A673 (cell line): ENCODE measurements around the gene DIPK1C. TPM values are rescaled to one million over a fixed set of nuclear protein-coding genes. Genes with fewer than 3 reads are reported as not detected.

Source experiments
- BruUV-seq: library from RNA; stranded (reverse); fragments of 400-500 nt; replicated peaks from 2 replicates; lab custom pipeline; 2021; lab: Mats Ljungman, UMichigan
- CTCF ChIA-PET: fragments of 300-600 bp; sonication (Branson Sonifier 250); formaldehyde crosslinking; loops from one replicate; lab custom pipeline; 2022; ENCODE audit warnings: antibody characterized with exemption; lab: Charles Lee
- POLR2A ChIA-PET: fragments of 300-600 bp; sonication (Branson Sonifier 250); formaldehyde crosslinking; loops from one replicate; lab custom pipeline; 2022; ENCODE audit warnings: antibody characterized with exemption; ENCODE audit not compliant: low non-redundant PET; lab: Charles Lee
- DNase-seq: peaks from one replicate; pipeline ENCODE4 v3.0.0-alpha.2; 2015; ENCODE audit warnings: low spot score
- H3K27ac ChIP-seq: fragments of 200-600 bp; sonication (generic); 2 replicates; pipeline ENCODE4 v1.5.1; 2016; ENCODE audit warnings: mixed run types, low read depth, mild to moderate bottlenecking, mixed read lengths, antibody characterized with exemption, low read length; ENCODE audit not compliant: poor library complexity, severe bottlenecking
- H3K27me3 ChIP-seq: fragments of 200-600 bp; sonication (generic); replicated peaks from 2 replicates; pipeline ENCODE4 v1.6.1; 2017; ENCODE audit warnings: mixed run types, low read depth, mild to moderate bottlenecking, mixed read lengths, antibody characterized with exemption, low read length; ENCODE audit not compliant: insufficient read depth, poor library complexity
- H3K36me3 ChIP-seq: fragments of 200-600 bp; sonication (generic); 2 replicates; pipeline ENCODE4 v1.6.1; 2016; ENCODE audit warnings: mixed run types, mild to moderate bottlenecking, mixed read lengths, antibody characterized with exemption, low read length; ENCODE audit not compliant: insufficient read depth, poor library complexity, severe bottlenecking
- H3K4me1 ChIP-seq: fragments of 200-600 bp; sonication (generic); 2 replicates; pipeline ENCODE4 v1.6.1; 2017; ENCODE audit warnings: mixed run types, mild to moderate bottlenecking, mixed read lengths, antibody characterized with exemption, low read length; ENCODE audit not compliant: insufficient read depth, poor library complexity, severe bottlenecking
- H3K4me3 ChIP-seq: fragments of 200-600 bp; sonication (generic); 2 replicates; pipeline ENCODE4 v1.5.1; 2016; ENCODE audit warnings: low read depth, mixed run types, mild to moderate bottlenecking, mixed read lengths, low read length; ENCODE audit not compliant: poor library complexity, severe bottlenecking
- H3K9me3 ChIP-seq: fragments of 200-600 bp; sonication (generic); 2 replicates; pipeline ENCODE4 v1.6.1; 2016; ENCODE audit warnings: mixed run types, low read depth, mild to moderate bottlenecking, mixed read lengths, antibody characterized with exemption, low read length; ENCODE audit not compliant: poor library complexity, severe bottlenecking
- EZH2 ChIP-seq: fragments of 200-600 bp; sonication (generic); IDR thresholded peaks from 2 replicates; pipeline ENCODE4 v1.6.1; 2017; ENCODE audit warnings: borderline replicate concordance, low read depth, mild to moderate bottlenecking, mixed read lengths, antibody characterized with exemption, low read length; ENCODE audit not compliant: poor library complexity, severe bottlenecking
- intact Hi-C: fragments of 100-400 bp; cut with micrococcal nuclease; formaldehyde crosslinking; loops from one replicate; pipeline ENCODE4 v1.10.0; 2022; ENCODE audit not compliant: unreplicated experiment
- total RNA-seq: library from RNA; stranded (reverse); gene quantifications from 2 replicates; pipeline ENCODE4 v1.2.3, GENCODE V29; 2021
- TF ChIP-seq, protein P1 (sequence below): fragments of 300-800, 200-600 bp; sonication (generic); conservative IDR thresholded peaks from 2 replicates; pipeline ENCODE4 v1.5.1; 2017; ENCODE audit warnings: low read depth, mild to moderate bottlenecking, antibody characterized with exemption, low read length, moderate library complexity, mixed read lengths

Gene DIPK1C
- total RNA-seq, 1 experiment from 2014 or later: not detected

DNA sequence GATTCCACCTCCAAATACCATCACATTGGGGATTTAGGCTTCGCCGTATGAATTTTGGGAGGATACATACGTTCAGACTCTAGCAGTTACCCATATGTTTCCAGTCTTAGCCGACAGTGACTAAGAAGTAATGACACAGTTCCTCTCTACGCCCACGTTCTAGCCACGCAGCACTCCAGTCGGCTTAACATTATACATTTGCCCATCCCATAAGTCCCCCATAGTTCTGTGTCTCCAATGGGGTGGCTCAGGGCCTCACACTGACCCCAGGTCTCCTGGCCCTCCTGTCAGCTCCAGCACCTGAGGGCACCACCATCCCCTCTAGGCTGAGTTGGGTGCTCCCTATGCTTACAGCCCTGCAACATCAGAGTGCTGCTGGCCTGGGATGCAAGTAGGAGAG lies 20.7 kb upstream of the DIPK1C start:
- peaks cover under 1% of the 10 kb centered on the region for H3K27me3 ChIP-seq
- H3K36me3 ChIP-seq: no peaks in the 10 kb centered on the region
- ChIA-PET POLR2A (no interaction called here), CTCF (no interaction called here)
- no peak for TF ChIP-seq EZH2
- TF ChIP-seq, protein P1, sequence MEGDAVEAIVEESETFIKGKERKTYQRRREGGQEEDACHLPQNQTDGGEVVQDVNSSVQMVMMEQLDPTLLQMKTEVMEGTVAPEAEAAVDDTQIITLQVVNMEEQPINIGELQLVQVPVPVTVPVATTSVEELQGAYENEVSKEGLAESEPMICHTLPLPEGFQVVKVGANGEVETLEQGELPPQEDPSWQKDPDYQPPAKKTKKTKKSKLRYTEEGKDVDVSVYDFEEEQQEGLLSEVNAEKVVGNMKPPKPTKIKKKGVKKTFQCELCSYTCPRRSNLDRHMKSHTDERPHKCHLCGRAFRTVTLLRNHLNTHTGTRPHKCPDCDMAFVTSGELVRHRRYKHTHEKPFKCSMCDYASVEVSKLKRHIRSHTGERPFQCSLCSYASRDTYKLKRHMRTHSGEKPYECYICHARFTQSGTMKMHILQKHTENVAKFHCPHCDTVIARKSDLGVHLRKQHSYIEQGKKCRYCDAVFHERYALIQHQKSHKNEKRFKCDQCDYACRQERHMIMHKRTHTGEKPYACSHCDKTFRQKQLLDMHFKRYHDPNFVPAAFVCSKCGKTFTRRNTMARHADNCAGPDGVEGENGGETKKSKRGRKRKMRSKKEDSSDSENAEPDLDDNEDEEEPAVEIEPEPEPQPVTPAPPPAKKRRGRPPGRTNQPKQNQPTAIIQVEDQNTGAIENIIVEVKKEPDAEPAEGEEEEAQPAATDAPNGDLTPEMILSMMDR: no peak
- no peaks in the 10 kb centered on the region for H3K4me1 ChIP-seq
- no peak overlapping the region for H3K27ac ChIP-seq
- H3K9me3 ChIP-seq: no peaks in the 10 kb centered on the region
- no TSS peak for BruUV-seq
- intact Hi-C loops: no loop called here
- no peak overlapping the region for H3K4me3 ChIP-seq
- DNase-seq: no peak

DNA sequence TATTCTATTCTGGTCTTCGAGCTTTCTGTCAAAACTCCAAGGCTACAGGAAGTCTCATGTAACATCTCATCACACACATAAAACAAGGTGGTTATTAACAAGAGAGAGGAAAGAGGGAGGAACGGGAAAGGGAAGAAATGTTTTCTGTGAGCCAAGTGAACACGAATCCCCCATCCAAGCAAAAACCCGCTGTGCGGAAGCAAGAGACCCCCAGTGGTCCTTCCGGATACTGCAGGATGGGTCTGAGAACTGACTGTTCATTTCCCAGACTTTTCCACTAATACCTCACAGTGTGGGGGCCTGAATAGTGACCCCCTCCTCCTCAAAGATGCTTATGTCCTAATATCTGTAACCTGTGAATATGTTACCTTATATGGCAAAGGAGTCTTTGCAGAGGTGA lies 19.0 kb upstream of the DIPK1C start:
- POLR2A ChIA-PET: no interaction called here
- intact Hi-C loops: loop anchor here (1.0 kb wide), 1 partner anchor 124 kb away; no protein-coding TSS in a partner anchor

DNA sequence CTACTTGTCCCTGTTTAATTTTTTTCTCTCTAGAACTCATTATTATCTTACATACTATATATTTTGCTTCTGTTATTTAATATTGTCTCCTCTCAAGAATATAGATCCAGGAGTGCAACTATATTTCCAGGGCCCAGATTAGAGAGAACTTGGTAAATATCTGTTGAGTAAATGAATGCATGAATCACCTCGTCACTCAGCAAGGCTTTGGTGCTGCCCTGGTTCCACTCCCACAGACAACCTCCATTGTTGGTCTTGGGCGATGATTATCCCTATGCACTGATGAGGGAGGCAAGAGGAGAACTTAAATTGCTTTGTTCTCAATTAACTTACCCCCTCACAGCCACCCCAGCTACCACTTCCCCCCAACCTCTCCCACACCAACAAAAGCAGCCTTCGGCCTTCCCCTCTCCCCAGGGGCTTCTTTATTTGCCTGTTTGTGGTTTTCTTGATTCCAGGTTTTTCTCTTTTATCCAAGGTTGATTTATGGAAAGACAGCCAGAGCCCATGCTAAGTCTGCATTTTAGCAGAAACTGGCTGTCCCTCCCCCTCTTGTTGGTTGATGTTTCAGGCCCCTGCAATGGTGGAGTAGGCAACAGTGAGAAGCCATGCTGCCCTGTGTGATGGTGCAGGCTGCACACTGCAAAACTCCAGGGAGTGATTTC lies 17.0 kb upstream of the DIPK1C start:
- CTCF ChIA-PET: no interaction called here
- no peaks in the 10 kb centered on the region for H3K4me1 ChIP-seq
- BruUV-seq: no TSS peak
- intact Hi-C loops: no loop called here
- no peak overlapping the region for H3K4me3 ChIP-seq
- TF ChIP-seq EZH2: no peak
- TF ChIP-seq, protein P1: no peak
- POLR2A ChIA-PET: no interaction called here
- H3K36me3 ChIP-seq: no peaks in the 10 kb centered on the region
- H3K27ac ChIP-seq: no peak overlapping the region
- peaks cover 25% of the 10 kb centered on the region for H3K27me3 ChIP-seq
- DNase-seq: no peak
- H3K9me3 ChIP-seq: peaks cover 3% of the 10 kb centered on the region

More for the DNA sequence above, 19.0 kb upstream of the DIPK1C start:
- CTCF ChIA-PET: no interaction called here
- no peak overlapping the region for H3K27ac ChIP-seq
- no peak overlapping the region for H3K4me3 ChIP-seq
- no peaks in the 10 kb centered on the region for H3K36me3 ChIP-seq
- TF ChIP-seq, protein P1: peak; percentile 82
- no peak for TF ChIP-seq EZH2
- BruUV-seq: no TSS peak
- peaks cover 16% of the 10 kb centered on the region for H3K27me3 ChIP-seq
- H3K9me3 ChIP-seq: no peaks in the 10 kb centered on the region
- H3K4me1 ChIP-seq: no peaks in the 10 kb centered on the region
- peak; percentile 62 for DNase-seq
